GM12878 (cell line): ENCODE results near the gene DCTN2. TPM values are rescaled to one million over a fixed set of nuclear protein-coding genes. Genes with fewer than 3 reads are reported as not detected.

Experiments
- ATAC-seq: fragments of 200-7000 bp; cut with Tn5 transposase; 3 replicates; pipeline ENCODE4 v1.9.1; 2020; ENCODE audit warnings: mild to moderate bottlenecking, moderate library complexity
- BruUV-seq: library from RNA; stranded (reverse); fragments of 400-500 nt; replicated peaks from 2 replicates; lab custom pipeline; 2021; lab: Mats Ljungman, UMichigan
- CTCF ChIA-PET: fragments of 300-600 bp; sonication (Branson Sonifier 250); formaldehyde crosslinking; extraction: SDS; loops from one replicate; lab custom pipeline; 2021; ENCODE audit warnings: inconsistent platforms; lab: Yijun Ruan, JAX
- POLR2A ChIA-PET: fragments of 350-600 bp; formaldehyde crosslinking; extraction: SDS; loops from one replicate; lab custom pipeline; 2021; ENCODE audit warnings: inconsistent platforms; lab: Charles Lee
- RAD21 ChIA-PET: fragments of 300-600 bp; sonication (Branson Sonifier 250); formaldehyde crosslinking; loops from one replicate; lab custom pipeline; 2023; ENCODE audit warnings: antibody characterized with exemption; ENCODE audit not compliant: unreplicated experiment; lab: Charles Lee
- SMC1A ChIA-PET: fragments of 300-600 bp; sonication (Branson Sonifier 250); formaldehyde crosslinking; loops from one replicate; lab custom pipeline; 2023; ENCODE audit not compliant: unreplicated experiment, uncharacterized antibody; lab: Charles Lee
- DNase-seq: peaks from one replicate; pipeline ENCODE4 v3.0.0-alpha.2; 2011; ENCODE audit warnings: low read depth, low spot score
- FAIRE-seq: peaks from 3 replicates; lab custom pipeline; 2011; peaks lifted over from hg19 to GRCh38; lab: Jason Lieb, UNC
- H2AFZ ChIP-seq: 2 replicates; pipeline ENCODE4 v1.6.0; 2011; ENCODE audit warnings: low read depth, low read length, control low read depth; ENCODE audit not compliant: control insufficient read depth
- H3K27ac ChIP-seq: 2 replicates; pipeline ENCODE4 v1.5.1; 2011; ENCODE audit warnings: control low read depth; ENCODE audit not compliant: control insufficient read depth, insufficient read depth
- H3K27me3 ChIP-seq, 2 experiments: replicated peaks in 1 of 2; 2 replicates each; pipeline versions ENCODE4 v1.6.0 to v1.6.1; 2011; ENCODE audit warnings: low read length in 1 of 2; ENCODE audit not compliant: control insufficient read depth in 2 of 2, insufficient read depth in 2 of 2
- H3K36me3 ChIP-seq, 2 experiments: 2 replicates each; pipeline ENCODE4 v1.5.1; 2011; ENCODE audit warnings: low read length in 1 of 2; ENCODE audit not compliant: control insufficient read depth in 2 of 2, insufficient read depth in 2 of 2
- H3K4me1 ChIP-seq: 2 replicates; pipeline ENCODE4 v1.6.1; 2011; ENCODE audit warnings: mild to moderate bottlenecking, low read length, moderate library complexity, mixed read lengths; ENCODE audit not compliant: control insufficient read depth, insufficient read depth
- H3K4me2 ChIP-seq: 2 replicates; pipeline ENCODE4 v1.6.0; 2011; ENCODE audit warnings: control low read depth; ENCODE audit not compliant: control insufficient read depth, insufficient read depth
- H3K4me3 ChIP-seq: fragments of 200-600 bp; sonication (generic); 2 replicates; pipeline ENCODE4 v1.5.1; 2016
- H3K79me2 ChIP-seq: 2 replicates; pipeline ENCODE4 v1.6.0; 2011; ENCODE audit warnings: low read length; ENCODE audit not compliant: control insufficient read depth, insufficient read depth
- H3K9ac ChIP-seq: 2 replicates; pipeline ENCODE4 v1.8.0; 2011; ENCODE audit warnings: low read length, control low read depth, mixed read lengths; ENCODE audit not compliant: control insufficient read depth, insufficient read depth
- H3K9me3 ChIP-seq: replicated peaks from 3 replicates; pipeline ENCODE4 v1.5.1; 2011; ENCODE audit warnings: mild to moderate bottlenecking, low read length; ENCODE audit not compliant: control insufficient read depth, insufficient read depth
- H4K20me1 ChIP-seq: 2 replicates; pipeline ENCODE4 v1.6.0; 2011; ENCODE audit not compliant: control insufficient read depth, insufficient read depth
- ATF7 ChIP-seq: fragments of 450-650 bp; IDR thresholded peaks from 2 replicates; pipeline ENCODE4 v1.6.1; 2016; ENCODE audit warnings: low read depth, mild to moderate bottlenecking
- CREM ChIP-seq: IDR thresholded peaks from 2 replicates; pipeline ENCODE4 v1.6.1; 2014; ENCODE audit warnings: antibody characterized with exemption, low read depth
- DPF2 ChIP-seq: fragments of 450-650 bp; IDR thresholded peaks from 2 replicates; pipeline ENCODE4 v1.6.1; 2017; ENCODE audit warnings: mild to moderate bottlenecking
- IKZF2 ChIP-seq, 2 experiments: fragments of 450-650 bp; IDR thresholded peaks; 2 replicates each; pipeline ENCODE4 v1.6.1; 2017; ENCODE audit warnings: mild to moderate bottlenecking in 2 of 2, moderate library complexity in 2 of 2
- LARP7 ChIP-seq: fragments of 450-650 bp; IDR thresholded peaks from 2 replicates; pipeline ENCODE4 v1.6.1; 2017; ENCODE audit warnings: mild to moderate bottlenecking
- MEF2B ChIP-seq: fragments of 450-650 bp; IDR thresholded peaks from 2 replicates; pipeline ENCODE4 v1.6.1; 2018; ENCODE audit warnings: mild to moderate bottlenecking, moderate library complexity; ENCODE audit not compliant: partially characterized antibody, poor library complexity, severe bottlenecking
- RAD21 ChIP-seq: IDR thresholded peaks from 2 replicates; pipeline ENCODE4 v1.6.1; 2011; ENCODE audit warnings: mild to moderate bottlenecking, low read depth, low read length, moderate library complexity; ENCODE audit not compliant: insufficient read depth
- SMC3 ChIP-seq: IDR thresholded peaks from 2 replicates; pipeline ENCODE4 v1.6.1; 2011; ENCODE audit warnings: low read length, improper control_type of control experiment, borderline replicate concordance
- TBL1XR1 ChIP-seq: IDR thresholded peaks from 2 replicates; pipeline ENCODE4 v1.6.1; 2012; ENCODE audit warnings: low read depth, low read length, improper control_type of control experiment
- ZNF384 ChIP-seq: IDR thresholded peaks from 2 replicates; pipeline ENCODE4 v1.6.1; 2012; ENCODE audit warnings: low read depth, mild to moderate bottlenecking, low read length, improper control_type of control experiment, borderline replicate concordance
- WGBS: methylation state at CpG from one replicate; pipeline ENCODE4 v1.1.6; 2016; ENCODE audit warnings: low lambda C conversion rate; ENCODE audit not compliant: insufficient replicate concordance, insufficient coverage; ENCODE audit errors: missing lambda C conversion rate; 5-methylcytosine and 5-hydroxymethylcytosine counted together
- in situ Hi-C: fragments of 300-500 bp; cut with MboI; formaldehyde crosslinking; loops from 9 replicates; pipeline ENCODE4 v1.14.3; 2018; ENCODE audit warnings: mixed read lengths
- intact Hi-C: fragments of 100-400 bp; cut with micrococcal nuclease; formaldehyde crosslinking; loops from one replicate; pipeline ENCODE4 v1.14.2; 2022; ENCODE audit not compliant: unreplicated experiment
- polyA plus RNA-seq, 11 experiments: library from polyadenylated mRNA; depleted of rRNA in 4 of 11; unstranded in 6 of 11; stranded (reverse) in 5 of 11; fragments of >200 nt; fragmentation: Nextera tagmentation in 4 of 11; fragmentation: Illumina TruSeq in 1 of 11; extraction: Ambion mirVana in 4 of 11; extraction: Trizol in 1 of 11; gene quantifications; 1 replicate in 1 of 11; 2 replicates in 10 of 11; pipeline versions ENCODE4 v1.2.1 to v1.2.3, GENCODE V29; 2011 to 2016; ENCODE audit warnings: inconsistent platforms in 2 of 11, missing spikeins in 2 of 11, low read depth in 1 of 11
- total RNA-seq, 4 experiments: library from RNA; depleted of rRNA in 3 of 4; stranded (reverse); fragments of >200 nt in 3 of 4; fragmentation: Illumina TruSeq in 1 of 4; extraction: Trizol in 1 of 4; gene quantifications; 2 replicates each; pipeline versions ENCODE4 v1.2.1 to v1.2.3, GENCODE V29; 2013 to 2021
- TF ChIP-seq, protein P1 (sequence below): fragments of 450-650 bp; IDR thresholded peaks from 2 replicates; pipeline ENCODE4 v1.6.1; 2017; ENCODE audit warnings: mild to moderate bottlenecking, low read depth, inconsistent platforms; ENCODE audit not compliant: poor library complexity, severe bottlenecking
- TF ChIP-seq, protein P2 (sequence below): fragments of 450-650 bp; formaldehyde crosslinking; IDR thresholded peaks from 2 replicates; pipeline ENCODE4 v1.5.0; 2022; ENCODE audit warnings: mild to moderate bottlenecking, missing genetic modification characterization
- TF ChIP-seq, protein P3 (sequence below): IDR thresholded peaks from 2 replicates; pipeline ENCODE4 v1.6.1; 2012; ENCODE audit warnings: low read length, inconsistent platforms

Gene DCTN2
- total and polyA plus RNA-seq, 10 of the 15 experiments (the other 5 are each of a cell fraction or from before 2014, with no cell fraction given), result 32.3 to 171 (median 100) TPM

DNA sequence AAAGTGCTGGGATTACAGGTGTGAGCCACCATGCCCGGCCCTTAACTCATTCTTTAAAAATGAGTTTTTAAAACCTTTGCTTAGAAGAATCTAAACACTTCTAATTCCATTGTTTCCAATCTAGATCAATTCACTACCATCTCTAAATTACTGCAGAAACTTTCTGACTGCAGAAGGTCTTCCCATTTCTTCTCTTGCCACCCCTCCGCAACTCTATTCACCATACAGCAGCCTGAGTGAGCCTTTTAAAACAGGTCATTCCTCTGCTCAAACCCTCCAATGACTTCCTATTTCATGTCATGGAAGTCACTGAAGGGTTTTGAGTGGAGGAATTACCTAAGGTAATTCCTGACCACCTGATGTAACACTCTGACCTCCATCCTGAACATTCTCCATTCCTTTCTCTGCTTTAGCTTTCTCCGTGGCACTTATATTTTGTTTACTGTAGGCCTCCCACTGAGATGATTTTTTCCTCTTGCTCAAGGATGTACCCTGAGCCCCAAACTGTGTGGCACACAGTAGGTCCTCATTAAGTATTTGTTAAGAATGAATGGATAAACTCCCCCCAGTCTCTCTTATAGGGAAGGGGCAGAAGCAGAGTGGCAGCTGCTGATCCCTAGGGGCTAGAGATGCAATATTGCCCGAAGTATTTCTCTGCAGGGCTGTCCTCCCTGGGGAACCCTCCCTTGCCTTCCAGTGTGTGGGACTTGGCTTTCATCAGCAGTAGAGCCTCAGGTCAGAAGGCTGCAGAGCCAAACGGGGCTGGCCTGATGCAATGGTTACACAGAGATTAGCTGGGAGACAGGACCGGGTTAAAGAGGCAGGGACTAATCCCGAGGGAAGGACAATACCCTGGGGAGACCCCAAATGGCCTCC, 27.8 kb downstream of the DCTN2 start:
- H4K20me1 ChIP-seq, result peaks cover 4% of the 10 kb centered on the region; the same call in 1 of the 2 replicates
- ChIA-PET POLR2A (interaction anchor here (0.5 to 1.3 kb wide), 4 partner anchors 17 to 407 kb away, joined by 3 to 5 read pairs (median 4); partner anchors contain the start of gene ARHGAP9), RAD21 (interaction anchor here (2.4 kb wide), 1 partner anchor 42 kb away, joined by 9 read pairs; no protein-coding TSS in a partner anchor), SMC1A (interaction anchor here (1.1 to 1.6 kb wide), 2 partner anchors 60 to 89 kb away, joined by 3 to 5 read pairs; no protein-coding TSS in a partner anchor), CTCF (interaction anchor here (1.2 to 4.0 kb wide), 3 partner anchors 39 to 237 kb away, joined by 3 to 13 read pairs (median 3); partner anchors contain the start of gene ARHGAP9)
- FAIRE-seq (no peak), DNase-seq (no peak), ATAC-seq (no peak)
- 29% methylated on average over 7 of the region's 7 CpGs for WGBS
- H3K27me3 ChIP-seq, result no peaks in the 10 kb centered on the region
- peaks cover 22 to 30% of the 10 kb centered on the region in 2 experiments for H3K36me3 ChIP-seq
- BruUV-seq, result no TSS peak
- H3K4me3 ChIP-seq, result peak overlapping the region; percentile 98
- intact Hi-C loops, result no loop called here
- peaks cover 20% of the 10 kb centered on the region for H3K4me1 ChIP-seq
- H2AFZ ChIP-seq, result no peak overlapping the region
- peak overlapping the region; percentile 61 for H3K4me2 ChIP-seq
- H3K9me3 ChIP-seq, result no peaks in the 10 kb centered on the region
- peak overlapping the region; percentile 97 for H3K9ac ChIP-seq
- H3K27ac ChIP-seq, result peak overlapping the region; percentile 96
- H3K79me2 ChIP-seq, result peaks cover 40% of the 10 kb centered on the region
- in situ Hi-C loops, result no loop called here
- TF ChIP-seq CREM (no peak), IKZF2 (IDR thresholded peaks at IDR 0.05) (no peak; a peak in 1 of 4 replicates), TBL1XR1 (no peak), DPF2 (peak; percentile 33; the same call in 1 of the 2 replicates), ZNF384 (no peak), MEF2B (peak; percentile 66), LARP7 (no peak), ATF7 (no peak), SMC3 (no peak), RAD21 (no peak)
- TF ChIP-seq, protein P1, sequence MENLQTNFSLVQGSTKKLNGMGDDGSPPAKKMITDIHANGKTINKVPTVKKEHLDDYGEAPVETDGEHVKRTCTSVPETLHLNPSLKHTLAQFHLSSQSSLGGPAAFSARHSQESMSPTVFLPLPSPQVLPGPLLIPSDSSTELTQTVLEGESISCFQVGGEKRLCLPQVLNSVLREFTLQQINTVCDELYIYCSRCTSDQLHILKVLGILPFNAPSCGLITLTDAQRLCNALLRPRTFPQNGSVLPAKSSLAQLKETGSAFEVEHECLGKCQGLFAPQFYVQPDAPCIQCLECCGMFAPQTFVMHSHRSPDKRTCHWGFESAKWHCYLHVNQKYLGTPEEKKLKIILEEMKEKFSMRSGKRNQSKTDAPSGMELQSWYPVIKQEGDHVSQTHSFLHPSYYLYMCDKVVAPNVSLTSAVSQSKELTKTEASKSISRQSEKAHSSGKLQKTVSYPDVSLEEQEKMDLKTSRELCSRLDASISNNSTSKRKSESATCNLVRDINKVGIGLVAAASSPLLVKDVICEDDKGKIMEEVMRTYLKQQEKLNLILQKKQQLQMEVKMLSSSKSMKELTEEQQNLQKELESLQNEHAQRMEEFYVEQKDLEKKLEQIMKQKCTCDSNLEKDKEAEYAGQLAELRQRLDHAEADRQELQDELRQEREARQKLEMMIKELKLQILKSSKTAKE, result no peak
- TF ChIP-seq, protein P2, sequence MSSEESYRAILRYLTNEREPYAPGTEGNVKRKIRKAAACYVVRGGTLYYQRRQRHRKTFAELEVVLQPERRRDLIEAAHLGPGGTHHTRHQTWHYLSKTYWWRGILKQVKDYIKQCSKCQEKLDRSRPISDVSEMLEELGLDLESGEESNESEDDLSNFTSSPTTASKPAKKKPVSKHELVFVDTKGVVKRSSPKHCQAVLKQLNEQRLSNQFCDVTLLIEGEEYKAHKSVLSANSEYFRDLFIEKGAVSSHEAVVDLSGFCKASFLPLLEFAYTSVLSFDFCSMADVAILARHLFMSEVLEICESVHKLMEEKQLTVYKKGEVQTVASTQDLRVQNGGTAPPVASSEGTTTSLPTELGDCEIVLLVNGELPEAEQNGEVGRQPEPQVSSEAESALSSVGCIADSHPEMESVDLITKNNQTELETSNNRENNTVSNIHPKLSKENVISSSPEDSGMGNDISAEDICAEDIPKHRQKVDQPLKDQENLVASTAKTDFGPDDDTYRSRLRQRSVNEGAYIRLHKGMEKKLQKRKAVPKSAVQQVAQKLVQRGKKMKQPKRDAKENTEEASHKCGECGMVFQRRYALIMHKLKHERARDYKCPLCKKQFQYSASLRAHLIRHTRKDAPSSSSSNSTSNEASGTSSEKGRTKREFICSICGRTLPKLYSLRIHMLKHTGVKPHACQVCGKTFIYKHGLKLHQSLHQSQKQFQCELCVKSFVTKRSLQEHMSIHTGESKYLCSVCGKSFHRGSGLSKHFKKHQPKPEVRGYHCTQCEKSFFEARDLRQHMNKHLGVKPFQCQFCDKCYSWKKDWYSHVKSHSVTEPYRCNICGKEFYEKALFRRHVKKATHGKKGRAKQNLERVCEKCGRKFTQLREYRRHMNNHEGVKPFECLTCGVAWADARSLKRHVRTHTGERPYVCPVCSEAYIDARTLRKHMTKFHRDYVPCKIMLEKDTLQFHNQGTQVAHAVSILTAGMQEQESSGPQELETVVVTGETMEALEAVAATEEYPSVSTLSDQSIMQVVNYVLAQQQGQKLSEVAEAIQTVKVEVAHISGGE (CRISPR knock-in tag), result 0 out of 2 replicates have a peak, but pooled peaks have one; percentile 15
- TF ChIP-seq, protein P3, sequence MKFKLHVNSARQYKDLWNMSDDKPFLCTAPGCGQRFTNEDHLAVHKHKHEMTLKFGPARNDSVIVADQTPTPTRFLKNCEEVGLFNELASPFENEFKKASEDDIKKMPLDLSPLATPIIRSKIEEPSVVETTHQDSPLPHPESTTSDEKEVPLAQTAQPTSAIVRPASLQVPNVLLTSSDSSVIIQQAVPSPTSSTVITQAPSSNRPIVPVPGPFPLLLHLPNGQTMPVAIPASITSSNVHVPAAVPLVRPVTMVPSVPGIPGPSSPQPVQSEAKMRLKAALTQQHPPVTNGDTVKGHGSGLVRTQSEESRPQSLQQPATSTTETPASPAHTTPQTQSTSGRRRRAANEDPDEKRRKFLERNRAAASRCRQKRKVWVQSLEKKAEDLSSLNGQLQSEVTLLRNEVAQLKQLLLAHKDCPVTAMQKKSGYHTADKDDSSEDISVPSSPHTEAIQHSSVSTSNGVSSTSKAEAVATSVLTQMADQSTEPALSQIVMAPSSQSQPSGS, result 0 out of 2 replicates have a peak, but pooled peaks have one; percentile 5
